Suprapubic skin (tissue), 4 donors: ENCODE results near the gene E2F3. TPM values are rescaled to one million over a fixed set of nuclear protein-coding genes. Genes with fewer than 3 reads are reported as not detected.

ENCODE experiments used
- DNase-seq, 2 donors: peaks; one replicate each; pipeline ENCODE4 v3.0.0-alpha.2; 2019; ENCODE audit warnings: low spot score in 2 of 2
- H3K27ac ChIP-seq: fragments of 200-600 bp; sonication (generic); one replicate; pipeline ENCODE4 v1.5.1; 2019
- H3K27me3 ChIP-seq: fragments of 200-600 bp; sonication (generic); one replicate; pipeline ENCODE4 v1.5.1; 2019
- H3K36me3 ChIP-seq: fragments of 200-600 bp; sonication (generic); one replicate; pipeline ENCODE4 v1.5.1; 2019
- H3K4me1 ChIP-seq: fragments of 200-600 bp; sonication (generic); one replicate; pipeline ENCODE4 v1.5.1; 2019
- H3K4me3 ChIP-seq: fragments of 200-600 bp; sonication (generic); one replicate; pipeline ENCODE4 v1.5.1; 2019; ENCODE audit warnings: mild to moderate bottlenecking
- H3K9me3 ChIP-seq: fragments of 200-600 bp; sonication (generic); one replicate; pipeline ENCODE4 v1.5.1; 2019
- EP300 ChIP-seq: sonication (generic); formaldehyde crosslinking; IDR thresholded peaks from one replicate; pipeline ENCODE4 v1.6.1; 2017; ENCODE audit warnings: antibody characterized with exemption
- POLR2A ChIP-seq, 2 donors: fragments of 450-650 bp; IDR thresholded peaks; one replicate each; pipeline ENCODE4 v1.6.1; 2017; ENCODE audit warnings: antibody characterized with exemption in 2 of 2, mild to moderate bottlenecking in 2 of 2, moderate library complexity in 2 of 2
- POLR2AphosphoS5 ChIP-seq, 3 donors: sonication (generic); formaldehyde crosslinking; IDR thresholded peaks; one replicate each; pipeline ENCODE4 v1.6.1; 2017; ENCODE audit warnings: antibody characterized with exemption in 3 of 3
- WGBS: methylation state at CpG from one replicate; pipeline ENCODE4 v1.1.5; 2018; 5-methylcytosine and 5-hydroxymethylcytosine counted together
- total RNA-seq, 4 donors: library from RNA; depleted of rRNA; stranded (reverse); fragments of >200 nt; gene quantifications; one replicate each; pipeline ENCODE4 v1.1.0, GENCODE V29; 2016
- TF ChIP-seq, protein P1 (sequence below), 2 donors: fragments of 200-600 bp in 1 of 2; fragments of 450-650 bp in 1 of 2; sonication (generic) in 1 of 2; IDR thresholded peaks; one replicate each; pipeline ENCODE4 v1.5.1; 2016 to 2019; ENCODE audit warnings: antibody characterized with exemption in 2 of 2, mild to moderate bottlenecking in 1 of 2, moderate library complexity in 1 of 2

The E2F3 gene
- total RNA-seq, 4 donors from 2014 or later = 1.9 to 3.6 (median 2.9) TPM

- no peaks in the 10 kb centered on the region for H3K4me1 ChIP-seq
- H3K27ac ChIP-seq = no peak overlapping the region
- DNase-seq = no peak
- 95% methylated on average over 7 of the region's 7 CpGs for WGBS
- H3K9me3 ChIP-seq = no peaks in the 10 kb centered on the region
- H3K36me3 ChIP-seq = no peaks in the 10 kb centered on the region
- no peaks in the 10 kb centered on the region for H3K27me3 ChIP-seq
- no peak overlapping the region for H3K4me3 ChIP-seq
- TF ChIP-seq POLR2AphosphoS5 (IDR thresholded peaks at IDR 0.05) = no peak
- no peak for TF ChIP-seq EP300
- TF ChIP-seq, protein P1, sequence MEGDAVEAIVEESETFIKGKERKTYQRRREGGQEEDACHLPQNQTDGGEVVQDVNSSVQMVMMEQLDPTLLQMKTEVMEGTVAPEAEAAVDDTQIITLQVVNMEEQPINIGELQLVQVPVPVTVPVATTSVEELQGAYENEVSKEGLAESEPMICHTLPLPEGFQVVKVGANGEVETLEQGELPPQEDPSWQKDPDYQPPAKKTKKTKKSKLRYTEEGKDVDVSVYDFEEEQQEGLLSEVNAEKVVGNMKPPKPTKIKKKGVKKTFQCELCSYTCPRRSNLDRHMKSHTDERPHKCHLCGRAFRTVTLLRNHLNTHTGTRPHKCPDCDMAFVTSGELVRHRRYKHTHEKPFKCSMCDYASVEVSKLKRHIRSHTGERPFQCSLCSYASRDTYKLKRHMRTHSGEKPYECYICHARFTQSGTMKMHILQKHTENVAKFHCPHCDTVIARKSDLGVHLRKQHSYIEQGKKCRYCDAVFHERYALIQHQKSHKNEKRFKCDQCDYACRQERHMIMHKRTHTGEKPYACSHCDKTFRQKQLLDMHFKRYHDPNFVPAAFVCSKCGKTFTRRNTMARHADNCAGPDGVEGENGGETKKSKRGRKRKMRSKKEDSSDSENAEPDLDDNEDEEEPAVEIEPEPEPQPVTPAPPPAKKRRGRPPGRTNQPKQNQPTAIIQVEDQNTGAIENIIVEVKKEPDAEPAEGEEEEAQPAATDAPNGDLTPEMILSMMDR (IDR thresholded peaks at IDR 0.05) = no peak
- TF ChIP-seq POLR2A (IDR thresholded peaks at IDR 0.05) = no peak
Observed at GRCh38 chr6:20474874-20475542, 73.3 kb downstream of the E2F3 start.

DNA sequence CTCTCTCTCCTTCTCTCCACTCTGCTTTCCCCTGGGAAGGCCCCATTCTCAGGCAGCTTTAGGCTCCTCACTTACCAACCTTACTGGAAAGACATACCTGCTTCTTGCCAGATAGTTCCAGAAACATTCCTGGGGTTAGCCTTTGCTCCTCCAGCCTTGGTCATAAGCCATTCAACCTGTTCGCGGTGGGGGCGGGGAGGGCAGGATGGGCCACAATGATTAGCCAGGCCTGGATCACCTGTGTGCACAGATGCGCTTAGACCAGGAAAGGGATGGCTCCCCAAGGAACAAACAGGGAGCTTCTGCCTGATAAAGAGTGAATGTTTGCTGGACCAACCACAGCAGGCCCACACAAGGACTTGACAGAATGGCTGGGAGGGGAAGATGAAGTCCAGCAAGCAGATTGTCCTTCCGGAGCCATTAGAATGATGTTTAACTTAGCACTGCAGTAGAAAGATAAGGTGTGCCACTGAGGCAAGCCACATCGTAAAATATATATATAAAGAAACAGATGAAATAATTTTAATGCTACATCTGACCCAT lies 74.9 kb downstream of the E2F3 start:
- no peak for TF ChIP-seq POLR2A (IDR thresholded peaks at IDR 0.05)
- TF ChIP-seq POLR2AphosphoS5 (IDR thresholded peaks at IDR 0.05) = no peak
- TF ChIP-seq EP300 = no peak
- TF ChIP-seq, protein P1 (IDR thresholded peaks at IDR 0.05) = no peak
- H3K4me3 ChIP-seq = no peak overlapping the region
- DNase-seq = no peak

GRCh38 chr6:20477485-20477884 lies 75.8 kb downstream of the E2F3 start:
- Histone ChIP-seq H3K9me3 (no peaks in the 10 kb centered on the region), H3K4me3 (no peak overlapping the region), H3K36me3 (peaks cover 4% of the 10 kb centered on the region), H3K4me1 (no peaks in the 10 kb centered on the region), H3K27me3 (no peaks in the 10 kb centered on the region), H3K27ac (no peak overlapping the region)
- no peak for DNase-seq
- 92% methylated on average over 2 of the region's 2 CpGs for WGBS
- TF ChIP-seq EP300 = no peak
- TF ChIP-seq POLR2A (IDR thresholded peaks at IDR 0.05) = no peak
- TF ChIP-seq, protein P1 (IDR thresholded peaks at IDR 0.05) = no peak
- no peak for TF ChIP-seq POLR2AphosphoS5 (IDR thresholded peaks at IDR 0.05)

More for the DNA sequence above, 74.9 kb downstream of the E2F3 start:
- Histone ChIP-seq H3K36me3 (peaks cover 4% of the 10 kb centered on the region), H3K27me3 (no peaks in the 10 kb centered on the region), H3K9me3 (no peaks in the 10 kb centered on the region), H3K27ac (no peak overlapping the region), H3K4me1 (no peaks in the 10 kb centered on the region)
- 95% methylated on average over 6 of the region's 6 CpGs for WGBS

GRCh38 chr6:20479060-20479459 lies 77.4 kb downstream of the E2F3 start:
- 68% methylated on average over 5 of the region's 5 CpGs for WGBS
- no peak for DNase-seq
- Histone ChIP-seq H3K27me3 (no peaks in the 10 kb centered on the region), H3K27ac (no peak overlapping the region), H3K9me3 (no peaks in the 10 kb centered on the region), H3K36me3 (peaks cover 4% of the 10 kb centered on the region), H3K4me3 (no peak overlapping the region), H3K4me1 (no peaks in the 10 kb centered on the region)
- TF ChIP-seq POLR2A (IDR thresholded peaks at IDR 0.05) (no peak), EP300 (no peak), POLR2AphosphoS5 (IDR thresholded peaks at IDR 0.05) (no peak)
- TF ChIP-seq, protein P1 (IDR thresholded peaks at IDR 0.05) = no peak

- 88% methylated on average over 9 of the region's 9 CpGs for WGBS
Observed at GRCh38 chr6:20479526-20479925, 77.8 kb downstream of the E2F3 start.

More at GRCh38 chr6:20479526-20479925, 77.8 kb downstream of the E2F3 start:
- peaks cover 4% of the 10 kb centered on the region for H3K36me3 ChIP-seq
- DNase-seq = no peak
- TF ChIP-seq POLR2A (IDR thresholded peaks at IDR 0.05) (no peak), EP300 (no peak), POLR2AphosphoS5 (IDR thresholded peaks at IDR 0.05) (no peak)
- TF ChIP-seq, protein P1 (IDR thresholded peaks at IDR 0.05) = no peak
- H3K27ac ChIP-seq = no peak overlapping the region
- H3K9me3 ChIP-seq = no peaks in the 10 kb centered on the region
- H3K4me3 ChIP-seq = no peak overlapping the region
- no peaks in the 10 kb centered on the region for H3K27me3 ChIP-seq
- H3K4me1 ChIP-seq = no peaks in the 10 kb centered on the region
